ENCODE measurements around the gene CHDH. TPM values are rescaled to one million over a fixed set of nuclear protein-coding genes. Genes with fewer than 3 reads are reported as not detected.

Gene CHDH
- total and polyA plus RNA-seq, 11 donors, result 0.69 to 13.2 (median 4.9) TPM

GRCh38 chr3:53775834-53776251 lies 70.4 kb downstream of the CHDH start:
- TF ChIP-seq, protein P1, sequence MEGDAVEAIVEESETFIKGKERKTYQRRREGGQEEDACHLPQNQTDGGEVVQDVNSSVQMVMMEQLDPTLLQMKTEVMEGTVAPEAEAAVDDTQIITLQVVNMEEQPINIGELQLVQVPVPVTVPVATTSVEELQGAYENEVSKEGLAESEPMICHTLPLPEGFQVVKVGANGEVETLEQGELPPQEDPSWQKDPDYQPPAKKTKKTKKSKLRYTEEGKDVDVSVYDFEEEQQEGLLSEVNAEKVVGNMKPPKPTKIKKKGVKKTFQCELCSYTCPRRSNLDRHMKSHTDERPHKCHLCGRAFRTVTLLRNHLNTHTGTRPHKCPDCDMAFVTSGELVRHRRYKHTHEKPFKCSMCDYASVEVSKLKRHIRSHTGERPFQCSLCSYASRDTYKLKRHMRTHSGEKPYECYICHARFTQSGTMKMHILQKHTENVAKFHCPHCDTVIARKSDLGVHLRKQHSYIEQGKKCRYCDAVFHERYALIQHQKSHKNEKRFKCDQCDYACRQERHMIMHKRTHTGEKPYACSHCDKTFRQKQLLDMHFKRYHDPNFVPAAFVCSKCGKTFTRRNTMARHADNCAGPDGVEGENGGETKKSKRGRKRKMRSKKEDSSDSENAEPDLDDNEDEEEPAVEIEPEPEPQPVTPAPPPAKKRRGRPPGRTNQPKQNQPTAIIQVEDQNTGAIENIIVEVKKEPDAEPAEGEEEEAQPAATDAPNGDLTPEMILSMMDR (IDR thresholded peaks at IDR 0.05), result no peak
- no peak for TF ChIP-seq POLR2A (IDR thresholded peaks at IDR 0.05)
- WGBS, 4 donors, result 86 to 91% (median 90%) methylated on average over 5 of the region's 5 CpGs
- intact Hi-C loops (cut with DNase I), result no loop called here
- peaks cover 0 to 6% (median 0%) of the 10 kb centered on the region in 12 donors for H3K4me1 ChIP-seq
- no peaks in the 10 kb centered on the region for H3K9me3 ChIP-seq
- no peak overlapping the region for H3K27ac ChIP-seq
- DNase-seq (no peak), ATAC-seq (no peak)
- peaks cover 0 to 4% (median 0%) of the 10 kb centered on the region in 9 donors for H3K27me3 ChIP-seq
- no peaks in the 10 kb centered on the region for H3K36me3 ChIP-seq
- no peak overlapping the region for H3K4me3 ChIP-seq

GRCh38 chr3:53775018-53775417 lies 71.2 kb downstream of the CHDH start:
- Histone ChIP-seq H3K9me3 (no peaks in the 10 kb centered on the region), H3K4me3 (no peak overlapping the region), H3K27ac (no peak overlapping the region), H3K4me1 (peaks cover 0 to 6% (median 0%) of the 10 kb centered on the region in 12 donors), H3K27me3 (peaks cover 0 to 6% (median 0%) of the 10 kb centered on the region in 9 donors), H3K36me3 (no peaks in the 10 kb centered on the region)
- 82 to 87% (median 85%) methylated on average over 5 of the region's 5 CpGs for WGBS, 4 donors
- TF ChIP-seq, protein P1 (IDR thresholded peaks at IDR 0.05), result no peak
- intact Hi-C loops (cut with DNase I), result no loop called here
- DNase-seq, result no peak
- ATAC-seq, result no peak

- TF ChIP-seq POLR2A (IDR thresholded peaks at IDR 0.05), result no peak
- TF ChIP-seq, protein P1 (IDR thresholded peaks at IDR 0.05), result no peak
- no peak for ATAC-seq
- Histone ChIP-seq H3K4me1 (peaks cover 0 to 6% (median 0%) of the 10 kb centered on the region in 12 donors), H3K9me3 (no peaks in the 10 kb centered on the region), H3K36me3 (no peaks in the 10 kb centered on the region), H3K27me3 (peaks cover 0 to 7% (median 0%) of the 10 kb centered on the region in 9 donors), H3K27ac (no peak overlapping the region), H3K4me3 (no peak overlapping the region)
- DNase-seq, result no peak
- WGBS, 4 donors, result 69 to 80% (median 76%) methylated on average over 8 of the region's 8 CpGs
- intact Hi-C loops (cut with DNase I), result no loop called here
These were observed 71.8 kb downstream of the CHDH start for GRCh38 chr3:53774414-53774813.

GRCh38 chr3:53773611-53774368 lies 72.4 kb downstream of the CHDH start:
- Histone ChIP-seq H3K9me3 (no peaks in the 10 kb centered on the region), H3K27me3 (peaks cover 0 to 10% (median 0%) of the 10 kb centered on the region in 9 donors), H3K36me3 (no peaks in the 10 kb centered on the region), H3K27ac (no peak overlapping the region), H3K4me1 (peaks cover 0 to 6% (median 0%) of the 10 kb centered on the region in 12 donors), H3K4me3 (no peak overlapping the region)
- TF ChIP-seq POLR2A (IDR thresholded peaks at IDR 0.05), result no peak
- TF ChIP-seq, protein P1 (IDR thresholded peaks at IDR 0.05), result no peak
- intact Hi-C loops (cut with DNase I), result no loop called here
- WGBS, 4 donors, result 50 to 58% (median 56%) methylated on average over 10 of the region's 10 CpGs
- DNase-seq (no peak), ATAC-seq (peak in 1 of 4 donors; percentile 45)

Measured in heart left ventricle (tissue), 16 donors.